Right cardiac atrium (tissue), 5 donors: ENCODE measurements around the gene UXS1. TPM values are rescaled to one million over a fixed set of nuclear protein-coding genes. Genes with fewer than 3 reads are reported as not detected.

ENCODE experiments used
- ATAC-seq, 2 donors: fragments of 200-7000 bp; cut with Tn5 transposase; one replicate each; pipeline versions ENCODE4 v1.8.0 to v1.9.1; 2020; ENCODE audit warnings: moderate library complexity in 2 of 2, mild to moderate bottlenecking in 1 of 2
- DNase-seq, 3 donors: peaks; one replicate each; pipeline ENCODE4 v3.0.0-alpha.2; 2020
- H3K27ac ChIP-seq: one replicate; pipeline ENCODE4 v1.5.1; 2013; ENCODE audit warnings: mild to moderate bottlenecking, low read length, control low read depth, moderate library complexity
- H3K27me3 ChIP-seq: one replicate; pipeline ENCODE4 v1.6.1; 2013; ENCODE audit not compliant: control insufficient read depth, insufficient read depth
- H3K4me1 ChIP-seq: one replicate; pipeline ENCODE4 v1.6.1; 2013; ENCODE audit warnings: low read length; ENCODE audit not compliant: control insufficient read depth, insufficient read depth
- H3K4me3 ChIP-seq: one replicate; pipeline ENCODE4 v1.5.1; 2013; ENCODE audit warnings: low read length, control low read depth
- H3K9me3 ChIP-seq: one replicate; pipeline ENCODE4 v1.6.1; 2013; ENCODE audit warnings: low read length; ENCODE audit not compliant: control insufficient read depth
- WGBS: extraction: QIAGEN DNeasy Blood & Tissue Kit; methylation state at CpG from one replicate; pipeline ENCODE4 v1.1.7; 2013; 5-methylcytosine and 5-hydroxymethylcytosine counted together
- intact Hi-C, 4 donors: fragments of 100-400 bp; cut with DNase I; formaldehyde crosslinking; loops; one replicate each; pipeline versions ENCODE4 v1.11.0 to v1.14.0; 2022 to 2023
- polyA plus RNA-seq: library from polyadenylated mRNA; stranded (reverse); fragments of 200-250 nt; gene quantifications from one replicate; pipeline ENCODE4 v1.2.3, GENCODE V29; 2013
- total RNA-seq, 4 donors: library from RNA; stranded (reverse); fragmentation: NEBNext Ultra II Directional; extraction: Animal tissue kit (Norgen Biotek cat#: 25700); gene quantifications; one replicate each; pipeline ENCODE4 v1.2.1, GENCODE V29; 2021
- donor health status: healthy with polysubstance abuse.
- donor health status: DM: no; HTN: yes; CAD: no.
- donor health status: DM: no; HTN: no; CAD: no.
- donor health status: DM: no; HTN: yes; CAD: no; lungs with severe emphysema.
- donor health status: DM: yes; HTN: yes; CAD: no.

Gene UXS1
- total and polyA plus RNA-seq, 5 donors = 25.7 to 35.4 (median 27.3) TPM

DNA sequence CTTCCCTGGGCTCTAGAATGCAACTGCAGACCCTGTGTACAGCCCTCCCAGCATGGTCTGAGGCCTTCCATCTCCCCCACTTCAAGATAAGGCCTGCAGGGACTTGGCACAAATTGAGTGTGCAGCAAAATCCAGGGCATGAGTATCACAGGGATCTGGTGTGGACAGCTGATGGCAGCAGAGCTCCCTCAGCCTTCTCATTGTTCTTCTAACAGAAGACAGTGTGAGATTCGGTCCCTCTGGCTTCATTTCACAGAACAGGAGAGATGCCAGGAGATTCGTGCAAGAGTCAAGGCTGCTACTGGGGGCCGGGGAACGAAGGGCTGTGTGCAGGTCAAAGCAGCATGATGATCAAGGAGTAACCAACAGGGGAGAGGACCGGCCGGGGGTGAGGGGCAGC is 85.8 kb downstream of the UXS1 start:
- H3K9me3 ChIP-seq = no peaks in the 10 kb centered on the region
- H3K27me3 ChIP-seq = no peaks in the 10 kb centered on the region
- DNase-seq (peak in 1 of 3 donors; percentile 43), ATAC-seq (peak; percentile 41 to 52)
- H3K4me3 ChIP-seq = no peak overlapping the region
- 38% methylated on average over 6 of the region's 6 CpGs for WGBS
- no peaks in the 10 kb centered on the region for H3K4me1 ChIP-seq
- intact Hi-C loops = loop anchor here (5.0 to 10.0 kb wide), 3 partner anchors 426 to 476 kb away; no protein-coding TSS in a partner anchor
- H3K27ac ChIP-seq = no peak overlapping the region

DNA sequence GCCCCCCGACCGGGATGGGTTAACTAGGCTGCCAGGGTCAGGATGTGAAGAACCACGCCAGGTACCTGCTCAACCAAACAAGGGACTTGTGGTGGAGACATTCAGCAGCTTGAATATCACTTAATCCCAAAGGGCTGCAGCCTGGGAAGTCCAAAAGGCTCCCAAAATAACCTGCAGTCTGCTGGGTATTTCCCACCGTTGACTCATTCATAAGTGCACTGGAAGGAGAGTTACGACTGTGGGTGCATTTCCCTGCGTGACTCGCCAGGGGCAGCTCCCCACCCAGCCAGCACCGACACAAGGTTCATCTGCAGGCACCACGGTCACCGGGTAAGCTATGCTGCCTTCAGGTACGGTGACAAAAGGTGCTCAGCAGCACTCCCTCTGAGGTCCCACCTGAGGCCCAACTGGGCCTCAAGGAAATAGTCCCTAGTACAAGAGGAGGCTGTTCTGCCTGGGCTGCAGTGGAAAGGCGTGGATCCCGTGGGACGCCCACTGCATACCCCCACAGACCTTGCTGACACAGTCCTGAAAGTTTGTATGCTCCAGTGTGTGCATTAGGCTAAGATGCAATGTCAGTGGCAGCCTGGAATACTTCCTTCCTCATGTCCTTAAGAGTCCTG is 86.5 kb downstream of the UXS1 start:
- Histone ChIP-seq H3K4me3 (no peak overlapping the region), H3K27me3 (no peaks in the 10 kb centered on the region), H3K4me1 (no peaks in the 10 kb centered on the region), H3K27ac (no peak overlapping the region), H3K9me3 (no peaks in the 10 kb centered on the region)
- DNase-seq (no peak), ATAC-seq (no peak)
- 74% methylated on average over 14 of the region's 14 CpGs for WGBS
- intact Hi-C loops = loop anchor here (5.0 to 10.0 kb wide), 3 partner anchors 427 to 477 kb away; no protein-coding TSS in a partner anchor

DNA sequence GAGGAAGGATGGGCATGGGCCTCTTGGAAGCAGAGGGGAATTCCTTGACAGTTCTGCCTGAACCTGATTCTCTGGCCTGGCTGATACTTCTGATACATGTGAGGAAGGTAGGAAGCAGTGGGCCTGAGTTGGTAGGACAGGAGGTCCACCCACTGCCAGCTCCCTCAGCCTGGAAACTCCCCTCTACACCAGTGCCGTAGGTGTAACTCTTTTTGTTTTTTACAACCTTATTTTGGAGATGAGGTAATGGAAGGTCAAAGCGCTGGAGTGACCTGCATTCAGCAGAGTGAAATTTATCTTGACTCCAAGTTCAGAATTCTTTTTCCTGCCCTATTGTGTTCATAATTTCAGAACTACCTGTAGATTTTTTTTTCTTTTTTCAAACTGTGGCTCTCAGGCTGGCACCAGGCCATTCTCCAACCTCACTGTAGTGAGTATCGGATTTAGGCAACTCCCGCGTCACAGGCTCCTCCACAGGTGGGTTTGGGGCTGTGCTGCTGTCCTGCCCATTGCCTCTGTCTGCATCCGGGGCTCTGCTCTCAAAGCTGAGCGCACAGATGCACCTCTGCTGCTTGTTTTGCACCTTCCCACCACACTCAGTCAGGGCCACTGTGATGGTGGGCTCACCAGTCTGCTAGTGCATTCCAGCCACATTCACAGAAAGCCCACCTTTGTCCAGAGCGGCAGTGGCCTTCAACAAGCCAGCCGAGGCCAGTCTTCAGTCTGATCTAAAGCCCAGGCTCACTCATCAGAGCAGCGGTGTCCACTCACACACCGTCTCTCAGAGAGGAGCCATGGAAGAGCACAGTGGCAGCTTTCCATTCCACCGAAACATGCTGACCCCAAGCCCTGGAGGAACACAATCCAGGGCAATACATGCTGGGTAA is 87.2 kb downstream of the UXS1 start:
- intact Hi-C loops = loop anchor here (5.0 to 10.0 kb wide), 3 partner anchors 428 to 478 kb away; no protein-coding TSS in a partner anchor
- H3K9me3 ChIP-seq = no peaks in the 10 kb centered on the region
- H3K4me1 ChIP-seq = no peaks in the 10 kb centered on the region
- no peak overlapping the region for H3K4me3 ChIP-seq
- H3K27ac ChIP-seq = no peak overlapping the region
- H3K27me3 ChIP-seq = no peaks in the 10 kb centered on the region
- DNase-seq (no peak), ATAC-seq (no peak)
- 80% methylated on average over 12 of the region's 12 CpGs for WGBS

DNA sequence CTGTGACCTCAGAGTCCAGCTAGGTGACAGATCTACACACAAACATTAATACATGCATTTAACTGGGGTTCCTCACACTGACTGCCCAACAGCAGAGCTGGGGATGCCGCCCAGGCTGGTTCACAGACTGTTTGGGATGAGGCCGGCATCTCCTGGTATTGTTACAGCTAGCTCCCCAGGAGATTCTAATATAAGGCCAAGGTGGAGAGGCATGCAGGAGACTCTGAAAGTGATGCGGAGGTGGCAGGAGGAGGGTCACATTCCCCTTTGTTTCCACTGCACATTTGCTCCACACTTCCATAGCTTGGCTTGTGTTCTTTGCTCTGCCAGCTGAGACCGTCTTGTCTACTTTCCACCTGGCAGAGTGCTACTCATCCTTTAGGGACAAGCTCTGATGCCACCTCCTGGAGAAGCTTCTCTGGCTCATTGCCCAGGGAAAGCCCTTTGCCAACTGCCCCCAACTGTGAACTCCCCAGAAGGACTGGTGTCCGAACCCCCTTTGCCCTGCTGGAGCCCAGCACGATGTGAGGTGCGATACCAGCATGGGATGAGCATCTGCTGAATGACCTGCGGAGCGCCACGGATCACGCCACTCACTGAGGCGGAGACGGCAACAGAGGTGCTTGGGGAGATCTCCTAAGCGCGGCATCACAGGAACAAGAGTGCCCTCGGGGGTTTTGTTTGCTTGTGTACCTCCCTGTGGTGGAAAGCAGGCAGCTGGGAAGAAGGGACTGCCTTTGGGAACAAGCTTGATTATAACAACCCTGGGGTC is 88.8 kb downstream of the UXS1 start:
- Histone ChIP-seq H3K4me1 (no peaks in the 10 kb centered on the region), H3K27ac (no peak overlapping the region), H3K4me3 (no peak overlapping the region), H3K9me3 (no peaks in the 10 kb centered on the region), H3K27me3 (no peaks in the 10 kb centered on the region)
- 83% methylated on average over 16 of the region's 16 CpGs for WGBS
- no peak for DNase-seq
- ATAC-seq = no peak
- intact Hi-C loops = loop anchor here (2.0 to 10.0 kb wide), 4 partner anchors 429 to 479 kb away; no protein-coding TSS in a partner anchor

DNA sequence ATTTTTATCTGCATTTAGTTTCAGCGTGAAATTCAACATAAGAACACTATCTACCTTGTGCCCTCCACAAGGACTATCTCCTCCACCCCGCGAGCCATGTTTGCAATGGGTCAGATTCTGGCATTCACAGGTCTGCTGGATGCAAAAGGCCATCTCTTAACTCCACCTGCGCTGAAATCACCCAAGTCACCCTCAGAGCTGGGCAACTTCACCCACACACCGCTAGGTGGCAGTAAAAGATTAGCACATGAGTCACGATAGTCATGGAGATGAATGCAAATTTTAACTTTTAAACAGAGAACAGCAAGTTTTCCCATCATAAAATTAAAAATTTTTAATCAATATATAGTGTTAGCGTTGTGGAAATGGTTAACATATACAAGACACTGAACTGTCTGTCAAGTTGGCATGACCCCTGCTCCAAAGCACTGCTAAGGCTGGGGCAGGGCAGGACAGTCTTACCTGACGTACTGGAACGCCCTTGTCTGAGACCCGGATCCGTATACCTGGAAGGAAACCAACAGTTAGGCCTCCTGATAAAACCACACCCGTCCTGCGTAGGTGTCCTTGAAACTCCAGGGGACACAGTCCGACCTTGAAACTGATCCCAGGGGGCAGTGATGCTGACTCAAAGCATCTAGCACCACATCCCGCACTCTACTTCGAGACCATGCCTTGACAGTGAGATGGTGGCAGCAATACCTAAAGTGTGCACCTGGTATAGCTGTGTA is 89.6 kb downstream of the UXS1 start:
- 54% methylated on average over 16 of the region's 16 CpGs for WGBS
- ATAC-seq = peak; percentile 52
- Histone ChIP-seq H3K27me3 (no peaks in the 10 kb centered on the region), H3K4me1 (no peaks in the 10 kb centered on the region), H3K9me3 (no peaks in the 10 kb centered on the region), H3K27ac (no peak overlapping the region), H3K4me3 (no peak overlapping the region)
- peak in 1 of 3 donors; percentile 70 for DNase-seq
- intact Hi-C loops = loop anchor here (2.0 to 10.0 kb wide), 4 partner anchors 430 to 480 kb away; no protein-coding TSS in a partner anchor

DNA sequence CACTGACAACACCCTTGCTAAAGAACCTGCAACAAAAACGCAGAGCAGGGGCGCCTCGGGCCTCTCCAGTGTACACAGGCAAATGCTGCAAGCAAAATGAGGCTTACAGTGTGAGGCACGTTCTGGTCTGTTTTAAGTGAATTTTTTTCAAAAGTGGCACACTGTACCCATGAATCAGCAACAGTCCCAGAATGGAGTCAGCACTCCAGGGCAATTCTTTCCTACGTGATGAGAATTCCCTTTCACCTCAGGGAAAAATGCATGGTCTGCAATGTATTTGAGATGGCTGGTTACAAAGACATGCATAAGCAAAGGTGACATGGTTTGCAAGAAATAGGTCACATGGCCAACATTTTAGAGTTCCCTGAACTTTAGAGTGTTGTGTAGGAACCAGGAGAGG is 94.4 kb downstream of the UXS1 start:
- Histone ChIP-seq H3K27me3 (no peaks in the 10 kb centered on the region), H3K9me3 (no peaks in the 10 kb centered on the region), H3K4me1 (no peaks in the 10 kb centered on the region), H3K4me3 (no peak overlapping the region), H3K27ac (no peak overlapping the region)
- DNase-seq (no peak), ATAC-seq (no peak)
- 92% methylated on average over 5 of the region's 5 CpGs for WGBS
- intact Hi-C loops = loop anchor here (10.0 kb wide), 2 partner anchors 435 to 485 kb away; no protein-coding TSS in a partner anchor

DNA sequence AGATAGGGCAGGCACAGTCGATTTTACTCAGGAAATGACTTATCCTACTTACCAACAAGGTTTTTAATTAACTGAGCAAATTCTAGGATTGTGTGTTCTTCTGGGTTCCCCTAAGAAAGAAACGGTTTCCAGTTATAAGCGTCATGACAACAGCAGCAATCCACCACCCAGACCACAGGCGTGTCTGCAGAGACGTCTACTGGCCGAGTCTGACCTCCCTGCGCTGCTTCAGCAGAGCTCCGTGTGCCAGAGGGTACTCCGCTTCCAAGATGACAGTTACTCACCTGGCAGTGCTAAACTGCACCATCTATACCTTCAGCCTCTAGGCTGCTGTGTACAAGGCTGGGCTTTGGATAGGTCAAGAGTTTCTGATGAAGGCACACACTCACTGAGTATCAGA is 95.4 kb downstream of the UXS1 start:
- 71% methylated on average over 9 of the region's 9 CpGs for WGBS
- Histone ChIP-seq H3K9me3 (no peaks in the 10 kb centered on the region), H3K27me3 (no peaks in the 10 kb centered on the region), H3K4me1 (no peaks in the 10 kb centered on the region), H3K4me3 (no peak overlapping the region), H3K27ac (no peak overlapping the region)
- no peak for ATAC-seq
- no peak for DNase-seq
- intact Hi-C loops = no loop called here

DNA sequence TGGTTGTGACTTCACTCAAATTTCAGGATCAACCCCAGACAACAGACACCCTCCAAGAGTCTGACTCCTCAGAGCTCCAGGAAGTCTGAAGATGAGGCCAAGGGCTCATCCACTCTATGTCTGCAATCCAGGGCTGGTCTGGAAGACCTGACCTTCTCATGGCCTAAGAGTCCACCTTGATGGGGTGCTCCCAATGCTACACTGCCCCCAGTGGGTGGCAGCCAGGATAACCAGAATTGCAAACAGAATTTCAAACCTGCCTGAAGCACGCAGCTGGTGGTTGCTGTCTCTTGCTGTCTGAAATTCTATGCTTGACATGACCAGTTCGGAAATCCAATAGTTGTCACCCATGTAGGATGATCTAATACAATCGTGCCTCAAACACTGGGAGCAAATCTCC is 96.0 kb downstream of the UXS1 start:
- Histone ChIP-seq H3K4me3 (no peak overlapping the region), H3K27ac (no peak overlapping the region), H3K9me3 (no peaks in the 10 kb centered on the region), H3K4me1 (no peaks in the 10 kb centered on the region), H3K27me3 (no peaks in the 10 kb centered on the region)
- intact Hi-C loops = no loop called here
- 60% methylated on average over 3 of the region's 3 CpGs for WGBS
- peak; percentile 18 to 34 for ATAC-seq
- no peak for DNase-seq

DNA sequence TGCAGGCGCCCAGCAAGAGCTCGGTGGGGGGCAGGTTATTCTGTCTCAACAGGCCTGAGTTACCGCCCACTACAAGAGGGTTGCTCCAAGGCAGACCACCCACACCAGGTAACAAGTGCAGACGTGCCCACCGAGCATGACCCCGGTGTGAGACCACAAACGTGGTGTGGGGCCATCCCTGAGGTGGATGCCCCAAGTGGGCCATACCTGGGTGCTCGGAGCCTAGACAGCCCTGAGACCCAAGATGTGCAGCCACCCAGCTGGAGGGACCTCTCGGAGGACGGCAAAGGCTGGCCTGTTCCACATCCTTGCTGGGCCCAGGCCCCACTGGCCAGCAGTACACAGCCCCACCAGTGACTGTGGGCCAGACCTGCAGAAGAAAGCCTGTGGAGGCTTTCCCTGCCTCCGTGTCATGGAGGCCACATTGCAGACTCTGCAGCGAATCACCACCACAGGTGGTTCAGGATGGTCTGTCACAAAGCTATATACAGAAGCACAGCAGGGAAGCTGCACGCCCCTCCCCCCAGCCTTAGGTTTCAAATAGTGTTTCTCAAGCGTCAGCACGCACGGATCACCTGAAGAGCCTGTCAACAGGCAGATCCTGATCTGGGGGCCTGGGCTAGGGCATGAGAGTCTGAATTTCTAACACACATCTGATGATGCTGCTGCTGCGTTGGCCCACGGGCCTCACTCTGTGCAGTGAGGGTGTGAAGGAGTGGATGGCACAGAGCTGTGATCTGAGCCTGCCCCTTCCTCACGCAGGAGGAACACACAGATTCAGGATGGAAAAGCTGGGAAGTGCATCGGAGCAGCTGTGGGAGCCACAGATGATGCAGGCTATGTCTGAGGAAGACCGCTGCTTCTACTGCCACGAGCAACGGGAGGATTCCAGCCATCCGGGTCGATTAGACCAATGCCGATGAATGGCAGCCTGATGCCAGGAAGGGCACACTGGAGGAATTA is 96.8 kb downstream of the UXS1 start:
- Histone ChIP-seq H3K4me3 (no peak overlapping the region), H3K4me1 (no peaks in the 10 kb centered on the region), H3K27ac (no peak overlapping the region), H3K9me3 (no peaks in the 10 kb centered on the region), H3K27me3 (no peaks in the 10 kb centered on the region)
- DNase-seq = no peak
- no peak for ATAC-seq
- intact Hi-C loops = no loop called here
- WGBS = 97% methylated on average over 26 of the region's 26 CpGs
